GM10847 (cell line): Measurements from ENCODE around the gene LRP1B.

Experiments
- POLR2A ChIP-seq: IDR thresholded peaks from 2 replicates; pipeline ENCODE4 v1.6.1; 2011; ENCODE audit not compliant: insufficient read length; ENCODE audit errors: extremely low read depth

LRP1B gene

GRCh38 chr2:142131010-142131669 lies at the start of gene LRP1B:
LRP1B (minus strand) TSS chr2:142131016; CDS start chr2:142130729, 287 bp downstream.
- no peak for TF ChIP-seq POLR2A

- TF ChIP-seq POLR2A, result no peak
Measured at GRCh38 chr2:142179686-142180085, 48.9 kb upstream of the LRP1B start.

GRCh38 chr2:142178604-142179003 lies 47.8 kb upstream of the LRP1B start:
- TF ChIP-seq POLR2A, result no peak

GRCh38 chr2:142176941-142177340 lies 46.1 kb upstream of the LRP1B start:
- TF ChIP-seq POLR2A, result no peak

GRCh38 chr2:142175813-142176338 lies 45.1 kb upstream of the LRP1B start:
- TF ChIP-seq POLR2A, result no peak

GRCh38 chr2:142174176-142174575 lies 43.4 kb upstream of the LRP1B start:
- TF ChIP-seq POLR2A, result no peak

GRCh38 chr2:142170847-142171246 lies 40.0 kb upstream of the LRP1B start:
- TF ChIP-seq POLR2A, result no peak

- no peak for TF ChIP-seq POLR2A
Measured at GRCh38 chr2:142165790-142166189, 35.0 kb upstream of the LRP1B start.

GRCh38 chr2:142153601-142154000 lies 22.8 kb upstream of the LRP1B start:
- TF ChIP-seq POLR2A, result no peak

GRCh38 chr2:142150453-142150852 lies 19.6 kb upstream of the LRP1B start:
- TF ChIP-seq POLR2A, result no peak

GRCh38 chr2:142144547-142144946 lies 13.7 kb upstream of the LRP1B start:
- no peak for TF ChIP-seq POLR2A

GRCh38 chr2:142142595-142142994 lies 11.8 kb upstream of the LRP1B start:
- no peak for TF ChIP-seq POLR2A

GRCh38 chr2:142140434-142140845 lies 9.6 kb upstream of the LRP1B start:
- TF ChIP-seq POLR2A, result no peak

GRCh38 chr2:142139384-142139783 lies 8.6 kb upstream of the LRP1B start:
- TF ChIP-seq POLR2A, result no peak

- TF ChIP-seq POLR2A, result no peak
Measured at GRCh38 chr2:142136571-142136970, 5.8 kb upstream of the LRP1B start.

GRCh38 chr2:142134911-142135310 lies 4.1 kb upstream of the LRP1B start:
- TF ChIP-seq POLR2A, result no peak

- TF ChIP-seq POLR2A, result no peak
Measured at GRCh38 chr2:142130111-142131009, 456 bp downstream of the LRP1B start.

- TF ChIP-seq POLR2A, result no peak
Measured at GRCh38 chr2:142128105-142128504, 2.7 kb downstream of the LRP1B start.
